GM18873 (cell line): ENCODE measurements around the gene UGT1A8.
"Not testable (repeated sequence)": the region's sequence is repeated elsewhere in the genome, so short reads cannot be mapped to it uniquely, and the experiment has no call there.

Experiments
- ATAC-seq: cut with Tn5 transposase; IDR thresholded peaks from one replicate; pipeline ENCODE4 v1.9.1; 2021; ENCODE audit warnings: mild to moderate bottlenecking, moderate library complexity, moderate number of reproducible peaks; ENCODE audit not compliant: unreplicated experiment, low FRiP score

UGT1A8 gene

DNA sequence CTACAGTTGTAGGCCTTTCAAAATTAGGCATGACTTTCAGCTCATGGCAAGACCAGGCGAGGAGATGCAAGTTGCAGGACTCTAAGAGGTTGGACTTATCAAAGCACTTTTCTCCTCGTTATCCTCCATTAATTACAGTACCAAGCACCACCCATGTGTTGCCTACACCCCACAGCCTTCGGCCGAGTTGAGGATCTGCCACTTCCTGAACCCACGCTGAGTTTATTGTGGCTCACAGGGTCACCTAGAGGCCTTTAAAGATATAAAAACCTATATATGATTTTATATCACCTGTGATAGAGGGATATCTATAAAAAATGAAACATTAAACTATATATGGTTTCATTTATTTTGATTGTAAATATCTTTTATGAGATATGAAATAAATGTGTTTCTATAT, 21.4 kb downstream of the UGT1A8 start:
- ATAC-seq: no peak

DNA sequence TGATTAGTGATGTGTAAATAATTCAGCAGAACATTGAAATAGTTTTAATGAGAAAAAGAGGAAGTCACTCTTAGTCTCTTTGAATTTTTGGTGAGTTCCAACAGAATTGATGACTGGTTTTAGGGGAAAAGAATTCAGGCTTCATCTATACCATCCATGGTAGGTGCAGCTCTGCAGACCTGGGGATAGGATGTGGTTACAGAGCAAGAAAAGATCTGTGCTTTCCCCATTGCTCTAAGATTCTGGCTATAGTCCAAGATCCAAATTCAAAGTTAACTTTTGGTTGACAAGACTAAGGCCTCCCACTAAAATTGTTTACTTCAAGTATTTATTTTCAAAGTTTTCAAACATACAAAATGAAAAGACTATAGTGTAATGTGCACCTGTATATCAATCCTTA, 22.4 kb downstream of the UGT1A8 start:
- no peak for ATAC-seq

DNA sequence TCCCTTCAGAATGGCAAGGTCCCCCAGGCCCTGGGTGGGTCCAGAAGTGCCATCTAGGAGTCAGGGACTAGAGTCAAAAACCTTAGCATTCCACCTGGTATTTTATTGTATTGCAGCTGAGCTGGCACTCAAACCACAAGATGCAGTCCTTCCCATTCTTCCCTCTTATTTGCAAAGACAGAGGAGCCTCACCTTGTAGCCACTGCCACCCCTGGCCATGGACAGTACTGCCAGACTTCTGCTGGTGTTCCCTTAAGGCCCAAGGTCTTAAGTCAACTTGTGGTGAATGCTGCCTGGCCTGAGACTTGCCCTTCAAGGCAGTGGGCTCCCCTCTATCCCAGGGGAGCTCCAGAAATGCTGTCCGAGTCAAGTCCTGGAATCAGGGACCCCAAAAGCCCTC, 25.7 kb downstream of the UGT1A8 start:
- no peak for ATAC-seq

DNA sequence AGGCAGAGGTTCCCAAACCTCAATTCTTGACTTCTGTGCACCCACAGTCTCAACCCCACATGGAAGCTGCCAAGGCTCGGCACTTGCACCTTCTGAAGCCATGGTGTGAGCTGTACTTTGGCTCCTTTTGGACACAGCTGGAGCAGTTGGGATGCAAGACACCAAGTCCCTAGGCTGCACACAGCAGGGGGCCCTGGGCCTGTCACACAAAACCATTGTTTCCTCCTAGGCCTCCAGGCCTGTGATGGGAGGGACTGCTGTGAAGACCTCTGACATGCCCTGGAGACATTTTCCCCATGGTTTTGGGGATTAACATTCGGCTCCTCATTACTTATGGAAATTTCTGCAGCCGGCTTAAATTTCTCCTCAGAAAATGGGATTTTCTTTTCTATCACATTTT, 28.6 kb downstream of the UGT1A8 start:
- ATAC-seq: not testable (repeated sequence)

DNA sequence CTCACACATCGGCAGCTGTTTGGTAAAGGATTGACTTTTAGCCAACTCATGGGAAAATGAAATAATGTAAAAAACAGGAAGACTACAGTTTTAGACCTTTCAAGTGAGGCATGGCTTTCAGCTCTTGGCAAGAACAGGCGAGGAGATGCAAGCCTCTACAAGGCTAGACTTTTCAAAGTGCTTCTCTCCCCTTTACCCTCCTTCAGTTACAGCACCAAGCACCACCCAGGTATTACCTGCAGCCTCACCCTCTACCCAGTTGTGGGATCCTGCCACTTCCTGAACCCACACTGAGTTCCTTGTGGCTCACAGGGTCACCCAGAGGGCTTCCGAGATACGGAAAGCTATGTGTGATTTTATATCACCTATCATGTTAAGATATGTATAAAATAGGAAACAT, 33.5 kb downstream of the UGT1A8 start:
- no peak for ATAC-seq

DNA sequence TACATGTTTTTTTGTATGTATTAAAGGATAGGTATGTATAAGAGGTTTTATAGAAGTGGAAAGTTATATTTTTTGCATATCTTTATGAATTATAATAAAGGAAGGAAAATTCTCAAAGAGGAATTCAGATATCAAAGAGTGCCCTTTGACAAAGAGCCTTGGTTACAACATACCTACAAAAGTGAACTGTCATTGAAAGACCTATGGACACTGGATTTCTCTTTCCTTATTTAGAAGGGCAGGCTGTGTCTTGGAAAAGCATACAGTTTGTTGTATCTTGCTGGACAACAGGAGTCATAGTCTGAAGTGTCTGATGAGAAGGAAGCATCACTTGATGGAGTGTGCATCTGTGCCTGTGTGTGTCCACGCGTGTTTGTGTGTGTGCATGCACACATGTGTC, 34.0 kb downstream of the UGT1A8 start:
- no peak for ATAC-seq

DNA sequence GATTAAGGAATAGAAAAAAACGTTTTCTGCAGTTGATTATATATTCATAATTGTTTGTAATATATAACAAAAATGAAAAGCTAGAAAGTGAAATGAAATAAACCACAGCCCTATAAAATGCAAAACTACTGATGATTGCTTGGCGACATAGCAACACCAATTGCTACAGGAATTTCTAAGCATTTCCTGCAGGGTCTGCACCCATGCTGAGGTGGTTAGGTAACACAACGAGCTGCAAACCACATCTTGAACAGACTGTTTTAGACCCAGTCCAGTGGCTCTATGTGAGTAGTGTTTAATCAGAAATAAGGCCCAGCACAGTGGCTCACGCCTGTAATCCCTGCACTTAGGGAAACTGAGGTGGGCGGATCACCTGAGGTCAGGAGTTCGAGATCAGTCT, 37.1 kb downstream of the UGT1A8 start:
- no peak for ATAC-seq

DNA sequence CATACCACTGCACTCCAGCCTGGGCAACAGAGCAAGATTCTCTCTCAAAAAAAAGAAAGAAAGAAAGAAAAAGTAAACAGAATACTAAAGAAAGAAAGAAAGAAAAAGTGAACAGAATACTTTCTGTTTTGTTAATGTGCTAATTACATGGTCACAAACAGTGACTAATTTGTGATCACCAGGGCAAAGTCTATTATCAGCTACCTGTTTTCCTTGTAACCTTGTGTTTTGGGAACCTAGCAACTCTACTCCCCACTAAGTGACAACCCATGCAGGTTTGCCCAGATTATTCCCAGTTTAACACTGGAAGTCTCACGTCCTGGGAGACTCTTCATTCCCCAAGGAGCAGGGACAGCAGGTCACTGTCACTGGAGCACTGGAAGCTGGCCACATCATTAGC, 37.6 kb downstream of the UGT1A8 start:
- ATAC-seq: no peak

DNA sequence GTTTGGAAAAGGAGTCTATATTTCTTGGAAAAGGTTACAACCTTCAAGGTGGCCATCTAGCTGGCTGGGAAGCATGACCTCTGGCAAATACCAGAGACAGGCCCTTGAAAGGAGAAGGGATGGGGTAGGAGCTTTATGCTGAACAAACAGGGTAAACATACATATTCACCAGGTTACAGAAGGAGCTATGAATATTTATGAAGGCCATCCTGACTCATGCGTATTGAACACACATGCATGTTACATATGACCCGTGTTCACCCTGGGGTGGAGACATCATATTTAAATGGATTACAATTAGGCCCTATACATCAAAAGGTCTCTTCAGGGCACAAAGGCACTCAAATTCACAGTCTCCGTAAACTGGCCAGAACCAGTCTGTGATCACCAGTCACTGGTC, 38.5 kb downstream of the UGT1A8 start:
- ATAC-seq: not testable (repeated sequence)

DNA sequence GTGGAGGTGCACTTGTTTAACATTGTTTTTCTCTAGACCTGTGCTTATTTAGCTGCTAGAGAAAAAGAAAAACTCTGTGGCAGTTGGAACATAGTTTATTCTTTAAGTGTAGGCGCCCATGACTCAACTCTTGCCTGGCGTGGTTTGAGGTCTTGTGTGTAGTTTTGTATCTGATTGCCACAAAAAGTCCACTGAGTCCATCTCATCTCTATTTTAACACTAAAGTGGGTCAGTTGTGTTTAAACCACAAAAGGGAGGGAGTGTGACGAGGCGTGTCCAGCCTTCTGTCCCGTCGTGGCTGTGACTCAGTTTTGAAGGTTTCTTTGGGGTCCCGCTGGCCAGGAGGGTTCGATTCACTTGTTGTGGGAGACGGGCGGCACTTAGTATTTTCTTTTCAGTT, 39.0 kb downstream of the UGT1A8 start:
- no peak for ATAC-seq

DNA sequence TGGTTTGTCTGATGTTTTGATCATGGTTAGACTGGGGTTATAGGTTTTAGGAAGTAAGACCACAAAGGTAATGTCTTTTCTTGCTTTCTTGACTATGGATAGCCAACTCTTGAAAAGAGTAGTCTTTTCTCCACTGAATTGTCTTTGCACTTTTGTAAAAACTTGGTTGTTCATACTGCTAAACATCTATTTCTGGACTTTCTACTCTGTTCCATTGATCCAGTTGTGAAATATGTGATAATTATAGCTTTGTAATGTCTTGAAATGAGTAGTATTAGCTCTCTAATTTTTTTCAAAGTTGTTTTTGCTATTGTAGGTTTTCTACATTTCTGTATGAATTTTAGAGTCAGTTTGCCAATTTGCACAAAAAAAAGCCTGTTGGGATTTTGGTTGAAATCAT, 41.2 kb downstream of the UGT1A8 start:
- no peak for ATAC-seq

DNA sequence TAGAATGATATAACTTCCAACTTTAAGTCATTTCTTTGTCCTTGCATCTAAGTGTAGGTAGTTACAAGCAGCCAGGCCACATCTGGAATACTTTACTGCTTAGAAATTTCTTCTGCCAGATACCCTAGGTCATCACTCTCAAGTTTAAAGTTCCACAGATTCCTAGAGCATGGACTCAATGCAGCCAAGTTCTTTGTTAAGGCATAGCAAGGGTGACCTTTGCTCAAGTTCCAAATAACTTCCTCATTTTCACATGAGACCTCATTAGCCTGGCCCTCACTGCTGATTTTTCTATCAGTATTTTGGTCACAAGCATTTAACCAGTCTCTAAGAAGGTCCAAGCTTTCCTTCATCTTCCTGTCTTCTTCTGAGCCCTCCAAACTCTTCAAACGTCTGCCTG, 46.5 kb downstream of the UGT1A8 start:
- ATAC-seq: no peak

DNA sequence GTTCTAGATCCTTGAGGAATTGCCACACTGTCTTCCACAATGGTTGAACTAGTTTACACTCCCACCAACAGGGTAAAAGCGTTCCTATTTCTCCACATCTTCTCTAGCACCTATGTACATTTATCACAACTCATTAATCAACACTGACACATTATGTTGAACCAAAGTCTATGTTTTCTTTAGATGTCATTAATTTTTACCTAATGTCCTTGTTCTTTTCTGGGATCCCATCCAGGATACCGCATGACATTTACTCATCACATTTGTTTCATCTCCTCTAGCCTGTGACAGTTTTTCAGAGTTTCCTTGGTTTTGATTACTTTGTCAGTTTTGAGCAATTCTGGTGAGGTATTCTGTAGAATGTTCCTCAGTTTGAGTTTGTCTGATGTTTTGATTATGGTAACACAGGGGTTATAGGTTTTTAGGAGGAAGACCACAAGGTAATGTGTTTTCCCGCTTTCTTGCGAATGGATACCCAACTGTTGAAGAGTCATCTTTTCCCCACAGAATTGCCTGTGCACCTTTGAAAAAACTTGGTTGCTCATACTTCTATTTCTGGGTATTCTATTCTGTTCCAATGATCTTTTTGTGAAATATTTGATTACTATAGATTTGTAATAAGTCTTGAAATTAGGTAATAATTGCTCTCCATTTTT, 51.3 kb downstream of the UGT1A8 start:
- ATAC-seq: no peak

DNA sequence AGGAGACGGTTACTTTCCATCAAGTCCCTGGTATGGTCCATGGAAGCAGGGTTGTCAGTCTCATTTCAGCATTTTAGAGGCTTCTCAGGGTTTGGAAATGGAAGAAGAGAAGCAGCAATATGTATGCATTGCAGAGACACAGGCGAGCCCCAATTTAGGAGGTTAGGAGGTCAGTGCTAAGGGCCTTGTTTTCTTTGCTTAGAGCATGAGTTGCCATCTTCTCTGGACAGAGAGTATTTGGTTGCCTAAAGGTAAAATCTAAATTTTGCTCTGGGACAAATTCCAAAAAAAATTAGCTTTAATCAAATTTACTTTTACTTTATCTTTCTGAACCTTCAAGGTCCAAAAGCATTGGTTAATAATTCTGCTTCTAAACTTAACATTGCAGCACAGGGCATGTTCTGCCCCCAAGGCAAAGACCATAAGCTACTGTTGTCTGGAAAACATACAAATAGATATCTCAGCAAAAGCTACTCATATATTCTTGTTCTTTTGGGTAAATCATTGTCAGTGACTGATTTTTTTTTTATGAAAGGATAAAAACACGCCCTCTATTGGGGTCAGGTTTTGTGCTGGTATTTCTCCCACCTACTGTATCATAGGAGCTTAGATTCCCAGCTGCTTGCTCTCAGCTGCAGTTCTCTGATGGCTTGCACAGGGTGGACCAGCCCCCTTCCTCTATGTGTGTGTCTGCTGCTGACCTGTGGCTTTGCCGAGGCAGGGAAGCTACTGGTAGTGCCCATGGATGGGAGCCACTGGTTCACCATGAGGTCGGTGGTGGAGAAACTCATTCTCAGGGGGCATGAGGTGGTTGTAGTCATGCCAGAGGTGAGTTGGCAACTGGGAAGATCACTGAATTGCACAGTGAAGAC, 54.1 kb downstream of the UGT1A8 start, which contains the start of gene UGT1A9:
TSS of gene UGT1A9 (plus strand) at position 609 of the 872 bp plus-strand sequence. CDS start at position 646, 37 bp downstream.
- no peak for ATAC-seq

DNA sequence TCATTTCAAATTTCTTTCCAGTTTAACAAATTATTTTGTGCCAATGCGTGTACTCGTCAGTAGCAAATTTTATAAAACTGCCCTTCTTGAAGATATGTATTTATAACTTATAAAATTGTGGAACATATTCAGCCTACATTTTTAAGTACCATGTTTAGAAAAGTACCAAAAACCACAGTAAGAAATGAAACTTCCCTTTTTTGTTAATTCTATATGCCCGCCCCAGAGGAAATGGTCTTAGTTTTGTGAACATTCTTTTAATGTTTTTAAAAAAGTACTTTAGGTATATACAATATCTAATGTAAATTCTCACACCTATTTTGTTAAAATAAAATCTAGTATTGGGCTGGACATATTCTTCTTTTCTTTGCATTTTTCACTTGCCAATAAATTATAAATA, 55.5 kb downstream of the UGT1A8 start:
- no peak for ATAC-seq

DNA sequence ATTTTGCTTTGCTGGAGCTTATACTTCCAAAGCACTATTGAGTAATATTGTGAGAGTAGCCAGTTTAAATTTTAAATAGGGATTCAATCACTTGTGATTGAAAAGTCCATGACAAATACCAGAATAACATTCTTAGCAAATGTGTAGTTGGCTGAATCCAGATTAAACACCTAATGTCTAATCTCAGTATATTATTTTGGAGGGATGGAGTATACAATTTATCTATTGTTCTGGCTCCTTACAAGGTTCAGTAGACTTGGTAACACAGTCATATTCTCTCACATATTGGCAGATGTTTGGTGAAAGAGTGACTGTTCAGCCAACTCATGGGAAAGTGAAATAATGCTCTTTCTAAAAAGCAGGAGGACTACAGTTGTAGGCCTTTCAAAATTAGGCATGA, 56.5 kb downstream of the UGT1A8 start:
- ATAC-seq: no peak

DNA sequence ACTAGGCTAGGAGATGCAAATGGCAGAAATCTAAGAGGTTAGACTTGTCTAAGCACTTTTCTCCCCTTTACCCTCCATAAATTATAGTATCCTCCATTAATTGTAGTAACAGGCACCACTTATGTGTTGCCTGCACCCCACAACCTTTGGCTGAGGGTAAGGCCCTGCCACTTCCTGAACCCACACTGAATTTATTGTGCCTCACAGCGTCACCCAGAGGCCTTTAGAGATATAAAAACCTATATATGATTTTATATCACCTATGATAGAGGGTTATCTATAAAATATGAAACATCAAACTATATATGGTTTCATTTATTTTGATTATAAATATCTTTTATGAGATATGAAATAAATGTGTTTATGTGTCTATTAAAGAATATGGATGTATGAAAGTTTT, 56.9 kb downstream of the UGT1A8 start:
- ATAC-seq: no peak

DNA sequence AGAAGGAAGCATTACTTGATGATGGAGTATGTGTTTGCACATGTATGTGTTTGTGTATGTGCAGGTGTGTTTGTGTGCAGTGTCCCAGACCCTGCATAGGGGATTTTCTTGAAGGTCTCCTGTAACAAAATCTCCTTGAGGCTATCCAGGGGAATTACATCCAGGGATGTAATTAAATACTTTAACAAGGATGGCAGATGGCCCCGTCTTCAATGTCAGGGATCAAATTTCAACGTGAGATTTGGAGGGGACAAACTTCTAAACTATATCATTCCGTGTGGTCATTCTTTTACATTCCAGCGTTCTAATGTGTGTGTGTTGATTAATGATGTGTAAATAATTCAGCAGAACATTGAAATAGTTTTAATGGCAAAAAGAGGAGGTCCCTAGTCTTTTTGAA, 57.6 kb downstream of the UGT1A8 start:
- ATAC-seq: no peak

DNA sequence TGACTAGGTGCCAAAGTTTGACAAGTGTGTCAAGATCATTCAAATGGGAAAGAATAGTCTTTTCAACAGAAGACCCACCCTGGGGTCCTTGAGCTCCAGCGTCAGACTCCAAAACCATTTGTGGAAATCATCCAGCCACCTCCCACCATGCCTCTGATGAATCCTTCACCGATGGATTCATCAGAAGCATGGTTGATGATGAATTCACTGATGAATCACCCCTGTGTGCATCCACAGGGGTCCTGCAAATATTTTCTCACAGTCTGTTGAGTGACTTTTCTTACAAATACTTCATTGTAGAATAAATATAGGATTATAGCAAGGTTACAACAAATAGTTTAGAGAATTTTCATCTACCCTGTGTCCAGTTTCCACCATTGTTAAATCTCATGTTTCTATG, 58.6 kb downstream of the UGT1A8 start:
- ATAC-seq: no peak

DNA sequence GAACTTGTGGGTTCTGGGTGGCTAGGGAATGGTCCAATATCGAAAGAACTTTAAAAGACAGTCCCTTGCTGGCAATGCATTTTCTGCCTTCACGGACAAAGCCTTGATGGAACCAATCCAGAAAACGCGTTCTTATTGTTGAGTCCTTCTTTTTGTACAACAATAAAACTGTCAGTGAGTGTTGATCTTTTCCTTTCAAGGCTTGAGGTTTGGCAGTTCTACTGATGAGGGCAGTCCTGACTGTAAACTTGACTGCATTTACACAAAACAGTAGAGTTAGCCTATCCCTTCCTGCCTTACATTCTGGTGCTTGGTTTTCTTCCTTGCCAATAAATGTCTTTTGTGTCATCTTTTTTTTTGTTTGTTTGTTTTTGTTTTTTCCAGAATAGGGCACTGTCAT, 61.8 kb downstream of the UGT1A8 start:
- ATAC-seq: no peak

DNA sequence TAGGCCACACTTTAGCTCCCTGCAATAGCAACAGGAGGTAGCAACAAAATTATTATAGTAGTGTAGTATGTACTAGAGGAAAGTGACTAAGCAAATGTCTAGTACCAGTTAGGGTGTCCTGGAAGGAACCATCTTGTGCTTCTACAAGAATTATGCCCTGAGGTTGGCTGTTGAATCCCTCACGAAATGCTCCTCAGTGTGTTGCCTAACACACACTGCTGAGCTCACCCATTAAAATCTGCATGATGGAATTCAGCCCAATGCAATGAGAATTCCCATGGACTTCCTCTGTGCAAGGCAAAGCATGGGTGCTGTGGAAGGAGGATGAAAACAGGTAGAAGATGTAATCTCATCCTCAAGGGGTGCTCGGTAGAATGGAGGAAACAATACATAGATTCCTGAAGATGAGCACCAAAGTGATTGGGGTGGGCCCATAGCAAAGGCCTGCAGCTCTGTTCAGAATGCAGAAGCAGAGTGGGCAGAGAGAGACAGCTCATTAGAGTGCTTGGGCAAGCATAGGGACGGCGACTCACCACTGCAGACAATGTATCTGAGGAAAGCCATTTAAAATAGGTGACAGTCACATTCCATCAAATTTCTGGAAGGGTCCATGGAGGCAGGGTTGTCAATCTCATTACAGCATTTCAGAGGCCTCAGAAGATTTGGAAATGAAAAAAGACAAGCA, 63.1 kb downstream of the UGT1A8 start:
- no peak for ATAC-seq
